Glutamatergic neuron (in vitro differentiated cells): ENCODE data around the gene PAQR4. TPM values are rescaled to one million over a fixed set of nuclear protein-coding genes. Genes with fewer than 3 reads are reported as not detected.

Source experiments
- DNase-seq: peaks from one replicate; pipeline ENCODE4 v3.0.0; 2022
- H3K27ac Mint-ChIP-seq: one replicate; pipeline ENCODE4 v1.8.0; 2020; ENCODE audit warnings: mild to moderate bottlenecking, mixed read lengths, inconsistent platforms; ENCODE audit not compliant: unreplicated experiment
- H3K27me3 Mint-ChIP-seq: one replicate; pipeline ENCODE4 v1.8.0; 2020; ENCODE audit warnings: mild to moderate bottlenecking, moderate library complexity, mixed read lengths, inconsistent platforms; ENCODE audit not compliant: unreplicated experiment
- H3K36me3 Mint-ChIP-seq: one replicate; pipeline ENCODE4 v1.8.0; 2020; ENCODE audit warnings: mild to moderate bottlenecking, mixed read lengths, inconsistent platforms; ENCODE audit not compliant: unreplicated experiment
- H3K4me1 Mint-ChIP-seq: one replicate; pipeline ENCODE4 v1.8.0; 2020; ENCODE audit warnings: mild to moderate bottlenecking, low read depth, mixed read lengths, inconsistent platforms; ENCODE audit not compliant: unreplicated experiment
- H3K4me3 Mint-ChIP-seq: one replicate; pipeline ENCODE4 v1.8.0; 2020; ENCODE audit warnings: mild to moderate bottlenecking, mixed read lengths, inconsistent platforms; ENCODE audit not compliant: unreplicated experiment
- H3K9me3 Mint-ChIP-seq: one replicate; pipeline ENCODE4 v1.8.0; 2020; ENCODE audit warnings: mild to moderate bottlenecking, moderate library complexity, mixed read lengths, inconsistent platforms; ENCODE audit not compliant: unreplicated experiment
- CTCF ChIP-seq: fragments of 200-600 bp; sonication (generic); IDR thresholded peaks from one replicate; pipeline ENCODE4 v1.5.0; 2021; ENCODE audit not compliant: partially characterized antibody, unreplicated experiment
- total RNA-seq: library from RNA; stranded (reverse); fragmentation: NEBNext Ultra II Directional; extraction: Animal tissue kit (Norgen Biotek cat#: 25700); gene quantifications from one replicate; pipeline ENCODE4 v1.2.1, GENCODE V29; 2021; ENCODE audit not compliant: unreplicated experiment

Gene PAQR4
- total RNA-seq, 1 donor from 2014 or later = 69.1 TPM

- H3K9me3 Mint-ChIP-seq = no peaks in the 10 kb centered on the region
- no peak overlapping the region for H3K4me3 Mint-ChIP-seq
- H3K36me3 Mint-ChIP-seq = no peaks in the 10 kb centered on the region
- H3K27ac Mint-ChIP-seq = no peak overlapping the region
- TF ChIP-seq CTCF = no peak
- peaks cover 6% of the 10 kb centered on the region for H3K4me1 Mint-ChIP-seq
- H3K27me3 Mint-ChIP-seq = no peaks in the 10 kb centered on the region
- DNase-seq = no peak
These were observed 5.3 kb downstream of the PAQR4 start for GRCh38 chr16:2974319-2975056.

GRCh38 chr16:2975161-2975795 lies 6.1 kb downstream of the PAQR4 start:
- Mint-ChIP-seq H3K36me3 (no peaks in the 10 kb centered on the region), H3K4me3 (no peak overlapping the region), H3K27ac (no peak overlapping the region), H3K4me1 (peaks cover 6% of the 10 kb centered on the region), H3K9me3 (no peaks in the 10 kb centered on the region), H3K27me3 (no peaks in the 10 kb centered on the region)
- TF ChIP-seq CTCF = no peak
- DNase-seq = no peak

- Mint-ChIP-seq H3K36me3 (no peaks in the 10 kb centered on the region), H3K9me3 (no peaks in the 10 kb centered on the region), H3K4me3 (no peak overlapping the region), H3K27me3 (peaks cover 2% of the 10 kb centered on the region), H3K4me1 (peaks cover 5% of the 10 kb centered on the region), H3K27ac (no peak overlapping the region)
- no peak for DNase-seq
- no peak for TF ChIP-seq CTCF
These were observed 7.1 kb downstream of the PAQR4 start for GRCh38 chr16:2976201-2976600.

GRCh38 chr16:2976673-2977072 lies 7.5 kb downstream of the PAQR4 start:
- H3K4me3 Mint-ChIP-seq = no peak overlapping the region

More at GRCh38 chr16:2976673-2977072, 7.5 kb downstream of the PAQR4 start:
- no peak for DNase-seq
- no peak overlapping the region for H3K27ac Mint-ChIP-seq
- no peaks in the 10 kb centered on the region for H3K36me3 Mint-ChIP-seq
- H3K27me3 Mint-ChIP-seq = peaks cover 2% of the 10 kb centered on the region
- no peaks in the 10 kb centered on the region for H3K9me3 Mint-ChIP-seq
- no peak for TF ChIP-seq CTCF
- peaks cover 7% of the 10 kb centered on the region for H3K4me1 Mint-ChIP-seq
